Mucosa of descending colon (tissue), 3 donors: Measurements from ENCODE around the gene DCUN1D4. TPM values are rescaled to one million over a fixed set of nuclear protein-coding genes. Genes with fewer than 3 reads are reported as not detected.

Experiments
- ATAC-seq: fragments of 200-7000 bp; cut with Tn5 transposase; one replicate; pipeline ENCODE4 v1.9.1; 2020; ENCODE audit warnings: mild to moderate bottlenecking, moderate library complexity
- DNase-seq, 3 donors: peaks; one replicate each; pipeline ENCODE4 v3.0.0-alpha.2; 2020
- H3K36me3 ChIP-seq: fragments of 200-600 bp; one replicate; pipeline ENCODE4 v1.8.0; 2021; ENCODE audit warnings: low read depth, mild to moderate bottlenecking
- H3K4me1 ChIP-seq: fragments of 200-600 bp; one replicate; pipeline ENCODE4 v1.8.0; 2021; ENCODE audit warnings: low read depth, mild to moderate bottlenecking
- H3K4me3 ChIP-seq: fragments of 200-600 bp; one replicate; pipeline ENCODE4 v1.8.0; 2021; ENCODE audit warnings: mild to moderate bottlenecking
- H3K9me3 ChIP-seq: fragments of 200-600 bp; one replicate; pipeline ENCODE4 v1.8.0; 2021; ENCODE audit warnings: mild to moderate bottlenecking
- CTCF ChIP-seq: fragments of 200-600 bp; IDR thresholded peaks from one replicate; pipeline ENCODE4 v1.8.0; 2022; ENCODE audit warnings: antibody characterized with exemption, mild to moderate bottlenecking
- intact Hi-C, 2 donors: fragments of 100-400 bp; cut with DNase I in 1 of 2; cut with micrococcal nuclease in 1 of 2; formaldehyde crosslinking; loops; one replicate each; pipeline versions ENCODE4 v1.11.0 to v1.11.1; 2022; cut with DNase I, micrococcal nuclease
- total RNA-seq, 3 donors: library from RNA; stranded (reverse); fragmentation: NEBNext Ultra II Directional in 2 of 3; extraction: Animal tissue kit (Norgen Biotek cat#: 25700) in 2 of 3; gene quantifications; one replicate each; pipeline versions ENCODE4 v1.2.1 to v1.2.4, GENCODE V29; 2021 to 2023
- donor health status: DM: no; HTN: no; CAD: no; lungs with moderate emphysema.
- donor health status: DM: no; HTN: no; CAD: no.
- donor health status: DM: no; HTN: yes; CAD: no.

Gene DCUN1D4
- total RNA-seq, 3 donors from 2014 or later: 31.1 to 72.4 (median 39.0) TPM

- H3K9me3 ChIP-seq: no peaks in the 10 kb centered on the region
- ATAC-seq (no peak), DNase-seq (no peak)
- H3K4me3 ChIP-seq: no peak overlapping the region
- intact Hi-C loops: no loop called here
- no peaks in the 10 kb centered on the region for H3K36me3 ChIP-seq
- TF ChIP-seq CTCF: no peak
- peaks cover 32% of the 10 kb centered on the region for H3K4me1 ChIP-seq
Observed at GRCh38 chr4:51855751-51856150, 12.8 kb downstream of the DCUN1D4 start.

GRCh38 chr4:51858605-51859202 is 15.8 kb downstream of the DCUN1D4 start:
- no peaks in the 10 kb centered on the region for H3K9me3 ChIP-seq
- no peaks in the 10 kb centered on the region for H3K36me3 ChIP-seq
- no peak for TF ChIP-seq CTCF
- ATAC-seq (peak; percentile 93), DNase-seq (peak in 1 of 3 donors; percentile 35)
- intact Hi-C loops: no loop called here
- H3K4me1 ChIP-seq: peaks cover 20% of the 10 kb centered on the region
- H3K4me3 ChIP-seq: no peak overlapping the region

DNA sequence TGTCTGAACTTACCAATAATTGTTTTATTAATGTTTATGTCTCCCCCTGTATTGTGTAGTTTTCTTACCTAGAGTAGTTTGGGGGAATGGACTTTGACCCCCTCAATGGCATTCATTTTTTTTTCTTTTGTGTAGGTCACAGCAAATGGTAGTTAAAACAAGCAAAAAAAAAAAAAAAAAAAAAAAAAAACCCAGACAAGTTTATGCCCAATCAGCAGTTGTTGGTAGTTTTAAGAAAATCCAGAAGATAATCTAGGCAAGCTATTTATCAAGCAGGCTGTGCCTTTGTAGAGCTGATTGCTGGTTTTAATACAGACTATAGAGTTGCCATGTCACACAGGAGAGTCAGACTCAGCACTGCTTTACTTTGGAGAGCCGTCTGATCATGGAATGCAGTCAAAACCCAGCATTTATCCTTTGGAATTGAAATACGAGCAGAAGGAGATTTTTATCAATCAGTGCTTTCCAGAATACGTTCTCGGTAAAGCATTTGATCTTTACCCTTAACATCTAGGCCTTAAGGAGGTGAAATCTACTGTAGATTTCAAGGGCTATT is 16.6 kb downstream of the DCUN1D4 start:
- ATAC-seq (no peak), DNase-seq (no peak)
- TF ChIP-seq CTCF: no peak
- intact Hi-C loops: no loop called here
- H3K9me3 ChIP-seq: no peaks in the 10 kb centered on the region
- no peaks in the 10 kb centered on the region for H3K36me3 ChIP-seq
- no peak overlapping the region for H3K4me3 ChIP-seq
- H3K4me1 ChIP-seq: peaks cover 17% of the 10 kb centered on the region

DNA sequence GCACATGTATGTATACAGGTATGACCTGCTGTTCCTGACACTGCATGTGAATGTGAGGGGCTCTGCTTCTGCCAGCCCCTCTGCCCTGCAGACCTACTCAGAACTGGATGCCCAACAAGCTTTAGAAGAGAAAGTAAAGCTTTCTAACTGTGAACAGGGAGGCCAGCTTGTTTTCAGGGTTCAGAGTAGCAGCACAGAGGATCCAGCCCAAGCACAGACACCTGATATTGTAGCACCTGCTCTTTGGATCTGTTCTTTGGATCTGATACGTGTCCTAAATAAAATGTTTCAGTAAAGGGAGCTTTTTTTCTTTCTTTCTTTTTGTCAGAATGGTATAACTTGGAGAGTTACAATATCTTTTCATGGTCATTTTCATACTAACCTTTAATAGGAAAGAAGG is 19.2 kb downstream of the DCUN1D4 start:
- Histone ChIP-seq H3K4me3 (no peak overlapping the region), H3K4me1 (peaks cover 17% of the 10 kb centered on the region), H3K9me3 (no peaks in the 10 kb centered on the region), H3K36me3 (no peaks in the 10 kb centered on the region)
- intact Hi-C loops: no loop called here
- no peak for TF ChIP-seq CTCF
- DNase-seq: no peak
- no peak for ATAC-seq

DNA sequence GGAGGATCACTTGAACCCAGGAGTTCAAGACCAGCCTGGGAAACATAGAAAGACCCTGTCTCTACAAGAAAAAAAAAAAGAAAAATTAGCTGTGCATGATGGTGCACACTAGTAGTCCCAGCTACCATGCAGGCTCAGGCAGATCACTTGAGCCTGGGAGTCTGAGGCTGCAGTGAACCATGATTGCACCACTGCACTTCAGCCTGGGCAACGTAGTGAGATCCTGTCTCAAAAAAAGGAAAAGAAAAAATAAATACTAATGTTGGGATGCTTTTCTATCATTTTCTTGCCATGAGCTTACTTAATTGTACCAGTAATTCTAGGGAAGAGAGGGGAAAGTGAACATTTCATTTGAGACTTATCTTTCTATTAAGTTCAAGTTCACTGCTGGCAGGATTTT is 19.8 kb downstream of the DCUN1D4 start:
- no peak for TF ChIP-seq CTCF
- no peak for ATAC-seq
- intact Hi-C loops: no loop called here

More for the DNA sequence above, 19.8 kb downstream of the DCUN1D4 start:
- H3K36me3 ChIP-seq: no peaks in the 10 kb centered on the region
- no peak overlapping the region for H3K4me3 ChIP-seq
- H3K4me1 ChIP-seq: peaks cover 17% of the 10 kb centered on the region
- no peak for DNase-seq
- H3K9me3 ChIP-seq: no peaks in the 10 kb centered on the region
